Sigmoid colon (tissue), 4 donors: ENCODE results near the gene CST7.

Source experiments
- CTCF ChIP-seq, 4 experiments: fragments of 450-650 bp in 3 of 4; fragments of 200-600 bp in 1 of 4; IDR thresholded peaks; one replicate each; pipeline ENCODE4 v1.5.1; 2016 to 2019; ENCODE audit warnings: antibody characterized with exemption in 4 of 4, mild to moderate bottlenecking in 3 of 4, moderate library complexity in 2 of 4
- EP300 ChIP-seq, 4 donors: sonication (generic); formaldehyde crosslinking; IDR thresholded peaks; one replicate each; pipeline ENCODE4 v1.6.1; 2017; ENCODE audit warnings: antibody characterized with exemption in 4 of 4
- POLR2A ChIP-seq, 2 donors: fragments of 450-650 bp; IDR thresholded peaks; one replicate each; pipeline ENCODE4 v1.6.1; 2016; ENCODE audit warnings: antibody characterized with exemption in 2 of 2, mild to moderate bottlenecking in 2 of 2, moderate library complexity in 2 of 2

DNA sequence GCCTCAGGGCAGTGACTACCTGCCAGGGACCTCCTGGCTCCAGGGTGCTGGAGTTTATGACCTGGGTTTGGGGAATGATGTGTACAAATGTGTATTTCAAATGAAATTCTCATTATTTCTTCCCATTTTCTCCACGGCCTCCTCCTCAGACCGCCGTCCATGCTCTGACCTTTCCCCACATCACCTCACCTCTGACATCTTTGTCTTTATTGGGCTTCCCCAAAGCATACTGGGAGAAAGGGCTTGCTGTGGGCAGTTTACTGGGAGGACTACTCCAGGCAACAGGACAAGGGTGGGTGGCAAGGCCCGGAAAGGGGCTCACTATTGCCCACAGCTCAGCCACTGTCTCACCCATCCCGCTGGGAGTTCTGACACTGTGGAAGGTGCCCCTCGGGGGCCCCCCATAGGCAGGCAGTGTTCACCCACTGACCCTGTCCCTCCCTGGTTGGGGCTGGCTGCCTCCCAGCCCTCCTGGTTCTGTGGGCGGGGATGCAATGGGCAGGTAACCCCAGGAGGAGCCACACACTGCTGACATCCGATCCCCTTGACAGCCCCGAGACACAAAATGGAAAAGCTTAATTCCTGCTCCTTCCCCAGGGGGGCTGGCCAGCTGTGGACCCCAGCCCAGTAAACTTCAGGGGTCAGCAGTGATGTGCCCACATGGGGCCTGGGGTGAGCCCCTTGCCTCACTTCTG lies 39.8 kb upstream of the CST7 start:
- TF ChIP-seq POLR2A (IDR thresholded peaks at IDR 0.05), result no peak
- TF ChIP-seq CTCF (IDR thresholded peaks at IDR 0.05), result no peak
- TF ChIP-seq EP300 (IDR thresholded peaks at IDR 0.05), result no peak
